Upper lobe of right lung (tissue), 1 donor: ENCODE measurements around the gene CBFB. TPM values are rescaled to one million over a fixed set of nuclear protein-coding genes. Genes with fewer than 3 reads are reported as not detected.

Experiments used
- ATAC-seq: fragments of 200-7000 bp; cut with Tn5 transposase; one replicate; pipeline ENCODE4 v1.9.1; 2020; ENCODE audit warnings: mild to moderate bottlenecking, moderate library complexity
- DNase-seq: peaks from one replicate; pipeline ENCODE4 v3.0.0-alpha.2; 2020
- H3K27ac ChIP-seq: fragments of 200-600 bp; one replicate; pipeline ENCODE4 v1.8.0; 2022
- H3K27me3 ChIP-seq: fragments of 200-600 bp; one replicate; pipeline ENCODE4 v1.8.0; 2022; ENCODE audit warnings: mild to moderate bottlenecking
- H3K36me3 ChIP-seq: fragments of 200-600 bp; one replicate; pipeline ENCODE4 v1.8.0; 2022
- H3K4me1 ChIP-seq: fragments of 200-600 bp; one replicate; pipeline ENCODE4 v1.8.0; 2022
- H3K4me3 ChIP-seq: fragments of 200-600 bp; one replicate; pipeline ENCODE4 v1.8.0; 2022; ENCODE audit warnings: mild to moderate bottlenecking
- H3K9me3 ChIP-seq: fragments of 200-600 bp; one replicate; pipeline ENCODE4 v1.8.0; 2022
- CTCF ChIP-seq: fragments of 200-600 bp; IDR thresholded peaks from one replicate; pipeline ENCODE4 v1.8.0; 2022; ENCODE audit warnings: antibody characterized with exemption
- intact Hi-C: fragments of 100-400 bp; cut with DNase I; formaldehyde crosslinking; loops from one replicate; pipeline ENCODE4 v1.11.0; 2022
- total RNA-seq: library from RNA; stranded (reverse); fragmentation: NEBNext Ultra II Directional; extraction: Animal tissue kit (Norgen Biotek cat#: 25700); gene quantifications from one replicate; pipeline ENCODE4 v1.2.1, GENCODE V29; 2021
- donor health status: DM: no; HTN: yes; CAD: no; lungs with severe emphysema.

CBFB gene
- total RNA-seq, 1 donor from 2014 or later, result 63.0 TPM

- intact Hi-C loops, result no loop called here
- DNase-seq (no peak), ATAC-seq (no peak)
- Histone ChIP-seq H3K27ac (no peak overlapping the region), H3K36me3 (no peaks in the 10 kb centered on the region), H3K27me3 (no peaks in the 10 kb centered on the region), H3K4me3 (no peak overlapping the region), H3K9me3 (no peaks in the 10 kb centered on the region), H3K4me1 (peaks cover 17% of the 10 kb centered on the region)
- TF ChIP-seq CTCF, result no peak
These were observed 83.8 kb downstream of the CBFB start for GRCh38 chr16:67112591-67113399.

GRCh38 chr16:67114793-67115192 is 85.8 kb downstream of the CBFB start:
- TF ChIP-seq CTCF, result no peak
- no peak overlapping the region for H3K27ac ChIP-seq
- DNase-seq, result no peak
- H3K9me3 ChIP-seq, result no peaks in the 10 kb centered on the region
- no peak overlapping the region for H3K4me3 ChIP-seq
- ATAC-seq, result no peak
- H3K36me3 ChIP-seq, result no peaks in the 10 kb centered on the region
- H3K27me3 ChIP-seq, result no peaks in the 10 kb centered on the region
- H3K4me1 ChIP-seq, result peaks cover 13% of the 10 kb centered on the region
- intact Hi-C loops, result no loop called here

DNA sequence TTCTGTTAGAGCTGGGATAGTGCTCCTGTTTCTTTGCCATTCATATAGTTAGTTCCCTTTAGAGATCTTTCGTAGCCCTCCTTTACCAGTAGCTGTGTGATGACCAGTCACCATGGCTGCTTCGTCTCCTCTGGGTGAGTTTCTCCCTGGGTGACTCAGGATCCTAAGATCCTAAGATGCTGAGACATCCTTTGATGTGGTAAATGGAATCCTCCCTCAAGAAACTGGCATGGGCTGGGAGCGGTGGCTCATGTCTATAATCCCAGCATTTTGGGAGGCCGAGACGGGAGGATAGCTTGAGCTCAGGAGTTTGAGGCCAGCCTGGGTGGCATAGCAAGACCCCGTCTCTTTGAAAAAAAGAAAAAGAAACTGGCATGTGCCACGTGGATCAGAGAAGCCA is 86.7 kb downstream of the CBFB start:
- H3K9me3 ChIP-seq, result no peaks in the 10 kb centered on the region
- TF ChIP-seq CTCF, result no peak
- H3K36me3 ChIP-seq, result peaks cover 8% of the 10 kb centered on the region
- peaks cover 10% of the 10 kb centered on the region for H3K4me1 ChIP-seq
- H3K27me3 ChIP-seq, result no peaks in the 10 kb centered on the region
- ATAC-seq (no peak), DNase-seq (no peak)
- H3K27ac ChIP-seq, result no peak overlapping the region
- no peak overlapping the region for H3K4me3 ChIP-seq
- intact Hi-C loops, result no loop called here

GRCh38 chr16:67116388-67117311 is 87.7 kb downstream of the CBFB start:
- peaks cover 16% of the 10 kb centered on the region for H3K36me3 ChIP-seq
- no peak overlapping the region for H3K27ac ChIP-seq
- ATAC-seq (no peak), DNase-seq (no peak)
- intact Hi-C loops, result no loop called here
- H3K27me3 ChIP-seq, result no peaks in the 10 kb centered on the region
- TF ChIP-seq CTCF, result no peak
- H3K4me1 ChIP-seq, result no peaks in the 10 kb centered on the region
- H3K9me3 ChIP-seq, result no peaks in the 10 kb centered on the region
- no peak overlapping the region for H3K4me3 ChIP-seq

DNA sequence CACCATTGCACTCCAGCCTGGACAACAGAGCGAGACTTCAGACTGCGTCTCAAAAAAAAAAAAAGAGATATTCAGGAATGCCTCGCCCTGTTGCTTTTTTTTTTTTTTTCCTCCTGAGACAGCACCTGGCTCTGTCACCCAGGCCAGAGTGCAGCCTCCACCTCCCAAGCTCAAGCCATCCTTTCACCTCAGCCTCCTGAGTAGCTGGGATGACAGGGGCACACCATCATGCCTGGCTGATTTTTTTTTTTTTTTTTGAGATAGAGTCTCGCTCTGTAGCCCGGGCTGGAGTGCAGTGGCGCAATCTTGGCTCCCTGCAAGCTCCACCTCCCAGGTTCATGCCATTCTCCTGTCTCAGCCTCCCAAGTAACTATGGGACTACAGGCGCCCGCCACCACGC is 88.8 kb downstream of the CBFB start:
- intact Hi-C loops, result no loop called here
- TF ChIP-seq CTCF, result no peak
- no peaks in the 10 kb centered on the region for H3K27me3 ChIP-seq

More for the DNA sequence above, 88.8 kb downstream of the CBFB start:
- no peaks in the 10 kb centered on the region for H3K9me3 ChIP-seq
- H3K4me1 ChIP-seq, result no peaks in the 10 kb centered on the region
- no peak overlapping the region for H3K4me3 ChIP-seq
- no peak for DNase-seq
- ATAC-seq, result no peak
- no peak overlapping the region for H3K27ac ChIP-seq
- peaks cover 27% of the 10 kb centered on the region for H3K36me3 ChIP-seq
